K562 (cell line): Measurements from ENCODE around the gene LIMD2. TPM values are rescaled to one million over a fixed set of nuclear protein-coding genes. Genes with fewer than 3 reads are reported as not detected.

Experiments
- E2F1 ChIP-seq: sonication (generic); formaldehyde crosslinking; IDR thresholded peaks from 2 replicates; pipeline ENCODE4 v1.8.1; 2023; ENCODE audit warnings: mild to moderate bottlenecking, missing genetic modification reagents, moderate library complexity
- E2F6 ChIP-seq, 2 experiments: IDR thresholded peaks; 2 replicates each; pipeline ENCODE4 v1.6.1; 2011; ENCODE audit warnings: borderline replicate concordance in 1 of 2, control low read depth in 1 of 2, low read depth in 1 of 2, low read length in 1 of 2, mild to moderate bottlenecking in 1 of 2, mixed read lengths in 1 of 2, moderate library complexity in 1 of 2; ENCODE audit not compliant: insufficient read depth in 1 of 2, insufficient read length in 1 of 2, poor library complexity in 1 of 2, severe bottlenecking in 1 of 2; ENCODE audit errors: extremely low read depth in 1 of 2
- GTF2B ChIP-seq: IDR thresholded peaks from 2 replicates; pipeline ENCODE4 v1.6.1; 2011; ENCODE audit not compliant: insufficient read length; ENCODE audit errors: extremely low read depth
- LEF1 ChIP-seq: fragments of 450-650 bp; IDR thresholded peaks from 2 replicates; pipeline ENCODE4 v1.6.1; 2016; ENCODE audit warnings: mild to moderate bottlenecking
- MYBL2 ChIP-seq, 2 experiments: fragments of 450-650 bp in 1 of 2; sonication (generic) in 1 of 2; formaldehyde crosslinking in 1 of 2; IDR thresholded peaks; 2 replicates each; pipeline versions ENCODE4 v1.6.1 to v1.8.1; 2017 to 2022; ENCODE audit warnings: borderline replicate concordance in 1 of 2, inconsistent platforms in 1 of 2, low read depth in 1 of 2, mild to moderate bottlenecking in 1 of 2, missing genetic modification reagents in 1 of 2, moderate library complexity in 1 of 2
- NFXL1 ChIP-seq: fragments of 450-650 bp; formaldehyde crosslinking; IDR thresholded peaks from 2 replicates; pipeline ENCODE4 v1.4.0; 2021; ENCODE audit warnings: mild to moderate bottlenecking
- PRPF4 ChIP-seq: fragments of 200-400 bp; formaldehyde crosslinking; IDR thresholded peaks from one replicate; pipeline ENCODE4 v1.6.1; 2017; ENCODE audit warnings: low read length, low read depth, mild to moderate bottlenecking; ENCODE audit not compliant: insufficient read depth, poor library complexity, severe bottlenecking
- RREB1 ChIP-seq: fragments of 250-450 bp; sonication (Bioruptor Pico); IDR thresholded peaks from 2 replicates; pipeline ENCODE4 v1.4.0; 2020
- SMAD3 ChIP-seq: fragments of 450-650 bp; formaldehyde crosslinking; conservative IDR thresholded peaks from 2 replicates; pipeline ENCODE4 v1.4.0; 2020; ENCODE audit warnings: mild to moderate bottlenecking
- TFAP4 ChIP-seq: sonication (generic); formaldehyde crosslinking; IDR thresholded peaks from 2 replicates; pipeline ENCODE4 v1.8.0; 2022; ENCODE audit warnings: missing genetic modification reagents, mild to moderate bottlenecking, moderate library complexity, borderline replicate concordance
- THRAP3 ChIP-seq: fragments of 450-650 bp; IDR thresholded peaks from 2 replicates; pipeline ENCODE4 v1.6.1; 2016; ENCODE audit warnings: mild to moderate bottlenecking, inconsistent platforms, borderline replicate concordance
- TOE1 ChIP-seq, 2 experiments: fragments of 450-650 bp in 1 of 2; sonication (generic) in 1 of 2; formaldehyde crosslinking in 1 of 2; IDR thresholded peaks; 2 replicates each; pipeline versions ENCODE4 v1.7.1 to v1.8.0; 2016 to 2022; ENCODE audit warnings: borderline replicate concordance in 2 of 2, mild to moderate bottlenecking in 2 of 2, antibody characterized with exemption in 1 of 2, inconsistent platforms in 1 of 2, low read depth in 1 of 2, missing genetic modification reagents in 1 of 2, moderate library complexity in 1 of 2
- polyA plus RNA-seq, 8 experiments: library from polyadenylated mRNA; depleted of rRNA in 4 of 8; stranded (reverse) in 5 of 8; unstranded in 3 of 8; fragments of >200 nt; fragmentation: Nextera tagmentation in 2 of 8; fragmentation: Illumina TruSeq in 1 of 8; extraction: Ambion mirVana in 2 of 8; extraction: Trizol in 1 of 8; gene quantifications; 2 replicates each; pipeline versions ENCODE4 v1.2.1 to v1.2.3, GENCODE V29; 2011 to 2014; ENCODE audit warnings: inconsistent platforms in 1 of 8, missing spikeins in 1 of 8
- total RNA-seq, 7 experiments: library from RNA; depleted of rRNA in 6 of 7; stranded (reverse); fragments of >200 nt in 6 of 7; fragmentation: Illumina TruSeq in 2 of 7; extraction: Trizol in 2 of 7; gene quantifications; 2 replicates each; pipeline versions ENCODE4 v1.2.1 to v1.2.3, GENCODE V29; 2011 to 2021; ENCODE audit warnings: low replicate concordance in 1 of 7

LIMD2 gene
- total and polyA plus RNA-seq, 9 of the 15 experiments (the other 6 are each of a cell fraction or from before 2014, with no cell fraction given), result 0.07 to 11.2 (median 2.8) TPM

- peak in 1 of 2 experiments; percentile 27 for TF ChIP-seq E2F6 (IDR thresholded peaks at IDR 0.05; ENCODE audit: borderline replicate concordance in 1 of 2, extremely low read depth in 1 of 2, insufficient read depth in 1 of 2, insufficient read length in 1 of 2, low read depth in 1 of 2, low read length in 1 of 2, poor library complexity in 1 of 2, severe bottlenecking in 1 of 2)
- TF ChIP-seq MYBL2 (IDR thresholded peaks at IDR 0.05; ENCODE audit: low read depth), result no peak
- TF ChIP-seq MYBL2 (CRISPR knock-in tag; IDR thresholded peaks at IDR 0.05; ENCODE audit: borderline replicate concordance), result no peak
- TF ChIP-seq SMAD3 (CRISPR knock-in tag), result no peak
- TF ChIP-seq RREB1 (CRISPR knock-in tag), result no peak
- TF ChIP-seq TFAP4 (CRISPR knock-in tag), result peak; percentile 26; the same call in 1 of the 2 replicates
- TF ChIP-seq LEF1, result no peak
- no peak for TF ChIP-seq PRPF4
- TF ChIP-seq THRAP3, result no peak
- TF ChIP-seq GTF2B, result no peak
- no peak for TF ChIP-seq TOE1 (IDR thresholded peaks at IDR 0.05; ENCODE audit: borderline replicate concordance)
- TF ChIP-seq TOE1 (CRISPR knock-in tag; IDR thresholded peaks at IDR 0.05; ENCODE audit: borderline replicate concordance, low read depth), result no peak
- no peak for TF ChIP-seq E2F1 (CRISPR knock-in tag)
- TF ChIP-seq NFXL1 (CRISPR knock-in tag), result no peak
Measured at GRCh38 chr17:63700528-63701455, 867 bp upstream of the LIMD2 start (continued).
